Endothelial cell of umbilical vein (primary cell): ENCODE results near the gene CFAP107. TPM values are rescaled to one million over a fixed set of nuclear protein-coding genes. Genes with fewer than 3 reads are reported as not detected.
"Not testable (repeated sequence)": the region's sequence is repeated elsewhere in the genome, so short reads cannot be mapped to it uniquely, and the experiment has no call there.

Source experiments
- BruUV-seq: library from RNA; stranded (reverse); fragments of 400-500 nt; replicated peaks from 2 replicates; lab custom pipeline; 2021; lab: Mats Ljungman, UMichigan
- CTCF ChIA-PET: fragments of 300-600, 350-600 bp; sonication (Branson Sonifier 250); formaldehyde crosslinking; loops from one replicate; lab custom pipeline; 2021; ENCODE audit warnings: antibody characterized with exemption, inconsistent platforms; lab: Charles Lee
- POLR2A ChIA-PET: fragments of 300-600, 350-600 bp; sonication (Branson Sonifier 250); formaldehyde crosslinking; loops from one replicate; lab custom pipeline; 2021; ENCODE audit warnings: antibody characterized with exemption, inconsistent platforms; lab: Charles Lee
- DNase-seq: peaks from one replicate; pipeline ENCODE4 v3.0.0-alpha.2; 2011; ENCODE audit warnings: low read depth, low spot score
- FAIRE-seq: peaks from 2 replicates; lab custom pipeline; 2011; peaks lifted over from hg19 to GRCh38; lab: Jason Lieb, UNC
- H2AFZ ChIP-seq: 2 replicates; pipeline ENCODE4 v1.6.0; 2012; ENCODE audit warnings: low read depth, low read length, control low read depth, inconsistent platforms
- H3K27ac ChIP-seq: 2 replicates; pipeline ENCODE4 v1.5.1; 2011; ENCODE audit warnings: low read depth, mild to moderate bottlenecking, control low read depth, low read length, moderate library complexity; ENCODE audit not compliant: insufficient read depth
- H3K27me3 ChIP-seq, 2 experiments: 2 replicates each; pipeline versions ENCODE4 v1.6.0 to v1.6.1; 2011; ENCODE audit warnings: low read length in 2 of 2, mixed read lengths in 1 of 2; ENCODE audit not compliant: control insufficient read depth in 2 of 2, insufficient read depth in 2 of 2
- H3K36me3 ChIP-seq, 2 experiments: 2 replicates in 1 of 2; 3 replicates in 1 of 2; pipeline ENCODE4 v1.5.1; 2011; ENCODE audit warnings: low read length in 2 of 2, mild to moderate bottlenecking in 1 of 2, moderate library complexity in 1 of 2; ENCODE audit not compliant: control insufficient read depth in 2 of 2, insufficient read depth in 2 of 2; ENCODE audit errors: extremely low read depth in 1 of 2
- H3K4me1 ChIP-seq: 3 replicates; pipeline ENCODE4 v1.5.1; 2011; ENCODE audit warnings: mild to moderate bottlenecking, low read length; ENCODE audit not compliant: control insufficient read depth, insufficient read depth; ENCODE audit errors: extremely low read depth
- H3K4me2 ChIP-seq: 2 replicates; pipeline ENCODE4 v1.6.1; 2011; ENCODE audit warnings: low read length, control low read depth, mixed read lengths; ENCODE audit not compliant: insufficient read depth
- H3K4me3 ChIP-seq, 3 experiments: fragments of 200-600 bp in 1 of 3; sonication (generic), shearing (Covaris generic) in 1 of 3; replicated peaks in 1 of 3; 2 replicates each; pipeline ENCODE4 v1.5.1; 2011 to 2016; ENCODE audit warnings: control low read depth in 3 of 3, low read length in 3 of 3, mild to moderate bottlenecking in 2 of 3, inconsistent platforms in 1 of 3, low read depth in 1 of 3, moderate library complexity in 1 of 3; ENCODE audit not compliant: insufficient read depth in 1 of 3
- H3K79me2 ChIP-seq: 2 replicates; pipeline ENCODE4 v1.6.0; 2012; ENCODE audit warnings: low read length, inconsistent platforms; ENCODE audit not compliant: control insufficient read depth, insufficient read depth
- H3K9ac ChIP-seq: replicated peaks from 2 replicates; pipeline ENCODE3; 2011; ENCODE audit warnings: low read length, control low read depth; ENCODE audit not compliant: insufficient read depth; ENCODE audit errors: extremely low read depth
- H3K9me1 ChIP-seq: replicated peaks from 3 replicates; pipeline ENCODE4 v1.6.0; 2011; ENCODE audit warnings: mild to moderate bottlenecking, low read length; ENCODE audit not compliant: control insufficient read depth, insufficient read depth; ENCODE audit errors: extremely low read depth
- H3K9me3 ChIP-seq: replicated peaks from 2 replicates; pipeline ENCODE4 v1.5.1; 2012; ENCODE audit warnings: low read length, inconsistent platforms; ENCODE audit not compliant: control insufficient read depth, insufficient read depth
- H4K20me1 ChIP-seq: replicated peaks from 2 replicates; pipeline ENCODE3; 2011; ENCODE audit warnings: mild to moderate bottlenecking, low read length; ENCODE audit not compliant: control insufficient read depth, insufficient read depth; ENCODE audit errors: extremely low read depth
- CTCF ChIP-seq, 2 donors: IDR thresholded peaks; 1 replicate in 1 of 2; 2 replicates in 1 of 2; pipeline ENCODE4 v1.5.1; 2011; ENCODE audit warnings: low read length in 2 of 2, mild to moderate bottlenecking in 2 of 2, moderate library complexity in 2 of 2, control low read depth in 1 of 2, inconsistent platforms in 1 of 2, low read depth in 1 of 2; ENCODE audit not compliant: insufficient read depth in 1 of 2; ENCODE audit errors: extremely low read depth in 1 of 2
- FOS ChIP-seq: IDR thresholded peaks from 2 replicates; pipeline ENCODE4 v1.6.1; 2011; ENCODE audit warnings: mild to moderate bottlenecking, low read length, moderate library complexity, borderline replicate concordance; ENCODE audit not compliant: insufficient read depth
- POLR2A ChIP-seq: IDR thresholded peaks from 2 replicates; pipeline ENCODE4 v1.6.1; 2012; ENCODE audit warnings: low read depth, mild to moderate bottlenecking, control low read depth, low read length
- dilution Hi-C: fragments of 300-500 bp; cut with MboI; formaldehyde crosslinking; loops from one replicate; pipeline ENCODE4 v1.15.0; 2019; ENCODE audit warnings: low sequenced_read_pairs; ENCODE audit not compliant: extremely low pct_ligation_motif_present
- intact Hi-C: fragments of 100-400 bp; cut with micrococcal nuclease; formaldehyde crosslinking; loops from one replicate; pipeline ENCODE4 v1.10.0; 2022
- polyA plus RNA-seq, 4 experiments: library from polyadenylated mRNA; depleted of rRNA in 3 of 4; stranded (reverse) in 3 of 4; unstranded in 1 of 4; fragments of >200 nt; gene quantifications; 2 replicates each; pipeline versions ENCODE4 v1.2.1 to v1.2.3, GENCODE V29; 2011 to 2012; ENCODE audit warnings: missing spikeins in 1 of 4
- total RNA-seq: library from RNA; stranded (reverse); gene quantifications from 2 replicates; pipeline ENCODE4 v1.2.3, GENCODE V29; 2021

CFAP107 gene
- total and polyA plus RNA-seq, 2 donors (not counting 3 experiments of a cell fraction or from before 2014, with no cell fraction given), result not detected

- Histone ChIP-seq H3K27ac (no peak overlapping the region), H3K9me1 (no peaks in the 10 kb centered on the region), H3K36me3 (no peaks in the 10 kb centered on the region), H3K4me3 (no peak overlapping the region), H2AFZ (no peak overlapping the region), H3K9me3 (no peaks in the 10 kb centered on the region), H3K4me1 (no peaks in the 10 kb centered on the region), H4K20me1 (no peaks in the 10 kb centered on the region), H3K27me3 (no peaks in the 10 kb centered on the region), H3K79me2 (no peaks in the 10 kb centered on the region), H3K4me2 (no peak overlapping the region), H3K9ac (no peak overlapping the region)
- dilution Hi-C loops (no loop called here), intact Hi-C loops (no loop called here)
- CTCF ChIA-PET, result no interaction called here
- DNase-seq (no peak), FAIRE-seq (no peak)
- POLR2A ChIA-PET, result no interaction called here
- BruUV-seq, result no TSS peak
- TF ChIP-seq CTCF (IDR thresholded peaks at IDR 0.05; ENCODE audit: extremely low read depth in 1 of 2, insufficient read depth in 1 of 2, low read depth in 1 of 2, low read length in 2 of 2), result no peak
- TF ChIP-seq POLR2A, result no peak
- TF ChIP-seq FOS, result no peak
Observed at GRCh38 chr1:12730156-12730555, 15.8 kb upstream of the CFAP107 start.

GRCh38 chr1:12731084-12731483, 14.9 kb upstream of the CFAP107 start:
- DNase-seq, H2AFZ ChIP-seq, H3K4me1 ChIP-seq, H3K36me3 ChIP-seq, intact Hi-C loops, H3K9ac ChIP-seq, POLR2A ChIA-PET, H3K79me2 ChIP-seq, H4K20me1 ChIP-seq, FAIRE-seq, H3K27me3 ChIP-seq, H3K4me2 ChIP-seq, dilution Hi-C loops, CTCF ChIA-PET, BruUV-seq, H3K9me3 ChIP-seq, H3K4me3 ChIP-seq, H3K9me1 ChIP-seq, H3K27ac ChIP-seq: not testable (repeated sequence)
